ENCODE measurements around the gene CEP152.

Gene CEP152

DNA sequence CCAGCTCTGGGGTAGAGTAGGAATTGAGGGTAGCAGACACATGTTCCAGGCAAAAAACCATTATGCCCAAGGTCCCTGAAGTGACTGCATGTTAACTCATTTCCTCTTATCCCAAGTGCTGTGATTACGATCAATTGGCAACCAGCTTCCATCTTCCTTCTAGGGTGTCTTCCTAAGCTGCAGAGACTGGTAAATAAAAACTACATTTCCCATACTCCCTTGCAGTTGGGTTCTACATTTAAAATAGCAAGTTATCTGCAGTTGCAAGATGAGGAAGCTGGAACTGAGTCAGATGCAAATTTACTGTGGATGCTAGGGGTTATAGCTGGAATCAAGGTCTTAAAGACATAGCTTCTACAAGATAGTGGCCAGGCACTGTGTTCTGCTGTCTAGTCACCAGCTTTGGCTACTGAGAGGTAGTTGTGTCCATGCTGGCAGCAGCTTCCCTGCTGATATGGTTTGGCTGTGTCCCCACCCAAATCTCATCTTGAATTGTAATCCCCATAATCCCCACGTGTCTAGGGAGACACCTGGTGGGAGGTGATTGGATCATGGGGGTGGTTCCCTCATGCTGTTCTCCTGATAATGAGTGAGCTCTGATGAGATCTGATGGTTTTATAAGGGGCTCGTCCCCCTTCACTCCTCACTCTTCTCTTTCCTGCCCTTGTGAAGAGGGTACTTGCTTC is 114.1 kb downstream of the CEP152 start:
- DNase-seq: no peak

GRCh38 chr15:48695827-48696573 is 114.9 kb downstream of the CEP152 start:
- DNase-seq: no peak

DNA sequence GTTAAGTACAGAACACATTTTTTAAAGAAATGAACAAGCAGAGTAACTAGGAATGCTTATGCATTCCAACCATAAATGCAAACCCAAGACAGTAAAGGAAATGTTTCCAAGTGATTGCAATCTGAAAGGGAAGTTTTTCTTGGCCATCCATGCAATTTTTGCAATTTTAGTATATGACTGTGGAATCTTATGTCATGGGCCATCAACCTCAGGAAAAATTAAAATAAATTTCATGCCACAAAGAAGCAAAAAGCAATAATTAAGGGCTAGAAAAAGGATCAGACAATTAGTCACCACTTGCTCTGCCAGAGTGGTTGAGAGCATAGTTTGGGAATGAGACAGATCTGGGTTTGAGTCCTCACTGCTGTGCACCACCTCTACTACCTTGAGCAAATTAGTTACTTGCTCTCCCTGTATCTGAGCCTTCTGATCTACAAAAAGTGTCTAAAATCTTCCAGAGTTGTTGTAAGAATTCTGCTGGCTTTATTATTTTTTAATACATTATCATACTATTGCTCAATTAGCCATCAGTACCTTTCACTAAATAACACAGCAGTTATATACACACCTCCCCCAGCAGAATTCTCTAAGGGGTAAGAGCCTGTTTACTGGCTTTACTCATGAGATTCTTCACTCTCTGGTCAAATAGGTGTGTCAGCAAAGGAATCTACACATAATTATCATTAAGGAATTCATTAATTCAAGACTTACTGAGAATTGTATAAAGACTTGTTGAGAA is 115.6 kb downstream of the CEP152 start:
- no peak for DNase-seq

DNA sequence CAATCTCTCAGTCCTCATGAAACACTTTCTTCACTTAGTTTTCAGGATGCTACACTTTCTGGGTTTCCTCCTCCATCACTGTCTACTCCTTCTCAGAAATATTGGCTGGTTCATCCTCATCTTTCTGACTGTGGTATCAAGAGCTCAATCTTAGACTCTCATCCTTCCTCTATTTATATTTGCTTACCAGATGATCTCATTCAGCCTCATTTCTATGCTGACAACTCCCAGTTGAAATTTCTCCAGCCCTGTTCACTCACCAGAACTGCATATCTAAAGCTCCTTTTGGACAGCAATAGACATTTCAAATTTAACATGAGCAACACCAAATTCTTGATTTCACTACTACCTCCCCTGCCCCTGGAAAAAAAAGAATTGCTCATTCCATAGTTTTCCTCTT is 117.4 kb downstream of the CEP152 start:
- DNase-seq: no peak

DNA sequence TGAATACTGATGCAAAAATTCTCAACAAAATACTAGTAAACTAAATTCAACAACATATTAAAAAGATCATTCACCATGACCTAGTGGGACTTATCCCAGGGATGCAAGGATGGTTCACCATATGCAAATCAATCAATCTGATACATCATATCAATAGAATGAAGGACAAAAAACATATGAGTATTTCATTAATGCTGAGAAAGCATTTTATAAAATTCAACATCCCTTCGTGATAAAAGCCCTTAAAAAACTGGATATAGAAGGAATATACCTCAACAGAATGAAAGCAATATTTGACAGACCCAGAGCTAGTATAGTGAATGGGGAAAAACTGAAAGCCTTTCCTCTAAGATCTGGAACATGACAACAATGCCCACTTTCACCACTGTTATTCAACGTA is 122.4 kb downstream of the CEP152 start:
- no peak for DNase-seq

Data from NCI-H69 (cell line).